ENCODE data around the gene LBR.
"Not testable (repeated sequence)": the region's sequence is repeated elsewhere in the genome, so short reads cannot be mapped to it uniquely, and the experiment has no call there.

Gene LBR

GRCh38 chr1:225418059-225418458 is 9.8 kb downstream of the LBR start:
- peak; percentile 46 for DNase-seq

GRCh38 chr1:225415967-225416745 is 11.7 kb downstream of the LBR start:
- DNase-seq: no peak

GRCh38 chr1:225415307-225415706 is 12.5 kb downstream of the LBR start:
- DNase-seq: no peak

- DNase-seq: no peak
These were observed 14.0 kb downstream of the LBR start for GRCh38 chr1:225413708-225414375.

- DNase-seq: no peak
These were observed 15.0 kb downstream of the LBR start for GRCh38 chr1:225412803-225413351.

- no peak for DNase-seq
These were observed 15.5 kb downstream of the LBR start for GRCh38 chr1:225412321-225412720.

- no peak for DNase-seq
These were observed 17.8 kb downstream of the LBR start for GRCh38 chr1:225410036-225410435.

GRCh38 chr1:225409051-225409450 is 18.8 kb downstream of the LBR start:
- DNase-seq: no peak

- no peak for DNase-seq
These were observed 19.6 kb downstream of the LBR start for GRCh38 chr1:225408249-225408648.

GRCh38 chr1:225407755-225408154 is 20.1 kb downstream of the LBR start:
- no peak for DNase-seq

GRCh38 chr1:225406976-225407725 is 20.7 kb downstream of the LBR start:
- no peak for DNase-seq

GRCh38 chr1:225400968-225401367 is 26.9 kb downstream of the LBR start:
- DNase-seq: no peak

- no peak for DNase-seq
These were observed 31.5 kb downstream of the LBR start for GRCh38 chr1:225396357-225396756.

GRCh38 chr1:225389843-225390242 is 38.0 kb downstream of the LBR start:
- no peak for DNase-seq

- DNase-seq: no peak
These were observed 39.5 kb downstream of the LBR start for GRCh38 chr1:225388372-225388771.

- DNase-seq: not testable (repeated sequence)
These were observed 41.0 kb downstream of the LBR start for GRCh38 chr1:225386860-225387259.

GRCh38 chr1:225380691-225381090 is 47.1 kb downstream of the LBR start:
- no peak for DNase-seq

- DNase-seq: no peak
These were observed 49.0 kb downstream of the LBR start for GRCh38 chr1:225378880-225379279.

- no peak for DNase-seq
These were observed 52.8 kb downstream of the LBR start for GRCh38 chr1:225374996-225375395.

- no peak for DNase-seq
These were observed 54.7 kb downstream of the LBR start for GRCh38 chr1:225373155-225373554.

GRCh38 chr1:225371366-225372010 is 56.4 kb downstream of the LBR start:
- DNase-seq: no peak

GRCh38 chr1:225368036-225368552 is 59.7 kb downstream of the LBR start:
- no peak for DNase-seq

- no peak for DNase-seq
These were observed 61.3 kb downstream of the LBR start for GRCh38 chr1:225366552-225366951.

Measured in NCI-H2029 (cell line).